Gastroesophageal sphincter (tissue), 3 donors: ENCODE results near the gene XIRP2.

Source experiments
- POLR2A ChIP-seq, 2 donors: fragments of 450-650 bp; IDR thresholded peaks; one replicate each; pipeline ENCODE4 v1.6.1; 2017; ENCODE audit warnings: antibody characterized with exemption in 2 of 2, mild to moderate bottlenecking in 2 of 2, moderate library complexity in 1 of 2
- TF ChIP-seq, protein P1 (sequence below), 4 experiments: fragments of 200-600 bp in 2 of 4; fragments of 450-650 bp in 2 of 4; sonication (generic) in 1 of 4; IDR thresholded peaks; one replicate each; pipeline ENCODE4 v1.5.1; 2017 to 2019; ENCODE audit warnings: antibody characterized with exemption in 4 of 4, mild to moderate bottlenecking in 2 of 4, moderate library complexity in 2 of 4

- TF ChIP-seq POLR2A (IDR thresholded peaks at IDR 0.05): no peak
- TF ChIP-seq, protein P1, sequence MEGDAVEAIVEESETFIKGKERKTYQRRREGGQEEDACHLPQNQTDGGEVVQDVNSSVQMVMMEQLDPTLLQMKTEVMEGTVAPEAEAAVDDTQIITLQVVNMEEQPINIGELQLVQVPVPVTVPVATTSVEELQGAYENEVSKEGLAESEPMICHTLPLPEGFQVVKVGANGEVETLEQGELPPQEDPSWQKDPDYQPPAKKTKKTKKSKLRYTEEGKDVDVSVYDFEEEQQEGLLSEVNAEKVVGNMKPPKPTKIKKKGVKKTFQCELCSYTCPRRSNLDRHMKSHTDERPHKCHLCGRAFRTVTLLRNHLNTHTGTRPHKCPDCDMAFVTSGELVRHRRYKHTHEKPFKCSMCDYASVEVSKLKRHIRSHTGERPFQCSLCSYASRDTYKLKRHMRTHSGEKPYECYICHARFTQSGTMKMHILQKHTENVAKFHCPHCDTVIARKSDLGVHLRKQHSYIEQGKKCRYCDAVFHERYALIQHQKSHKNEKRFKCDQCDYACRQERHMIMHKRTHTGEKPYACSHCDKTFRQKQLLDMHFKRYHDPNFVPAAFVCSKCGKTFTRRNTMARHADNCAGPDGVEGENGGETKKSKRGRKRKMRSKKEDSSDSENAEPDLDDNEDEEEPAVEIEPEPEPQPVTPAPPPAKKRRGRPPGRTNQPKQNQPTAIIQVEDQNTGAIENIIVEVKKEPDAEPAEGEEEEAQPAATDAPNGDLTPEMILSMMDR (IDR thresholded peaks at IDR 0.05): no peak
Measured at GRCh38 chr2:167013227-167013626, 124.9 kb downstream of the XIRP2 start.
